HG03060 (cell line): Measurements from ENCODE around the gene RIMS4.

Experiments
- ATAC-seq: cut with Tn5 transposase; IDR thresholded peaks from one replicate; pipeline ENCODE4 v1.9.1; 2021; ENCODE audit warnings: low read depth, moderate number of reproducible peaks; ENCODE audit not compliant: unreplicated experiment

Gene RIMS4

DNA sequence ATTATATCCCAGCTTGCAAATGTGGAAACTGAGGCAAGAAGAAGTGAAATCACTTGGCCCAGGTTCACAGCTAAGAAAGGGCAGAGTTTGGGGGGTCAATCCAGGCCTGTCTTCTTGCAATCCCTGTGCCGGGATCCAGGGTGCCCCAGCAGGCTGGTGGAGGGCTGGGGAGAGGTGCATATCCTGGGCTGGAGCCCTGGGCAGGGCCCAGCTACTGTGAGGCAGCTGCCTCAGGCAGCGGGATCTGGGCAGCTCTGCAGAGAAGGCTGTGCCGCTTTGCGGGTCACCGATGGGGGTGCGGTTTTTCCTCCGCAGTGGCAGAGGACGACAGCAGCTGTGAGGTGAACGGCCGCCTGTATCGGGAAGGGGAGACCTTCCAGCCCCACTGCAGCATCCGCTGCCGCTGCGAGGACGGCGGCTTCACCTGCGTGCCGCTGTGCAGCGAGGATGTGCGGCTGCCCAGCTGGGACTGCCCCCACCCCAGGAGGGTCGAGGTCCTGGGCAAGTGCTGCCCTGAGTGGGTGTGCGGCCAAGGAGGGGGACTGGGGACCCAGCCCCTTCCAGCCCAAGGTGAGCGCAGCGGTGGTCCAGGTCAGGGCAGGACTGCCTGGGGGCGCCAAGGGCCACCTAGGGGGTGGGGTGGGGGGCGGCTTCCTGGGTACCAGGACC lies 85.8 kb downstream of the RIMS4 start:
- no peak for ATAC-seq

GRCh38 chr20:44723798-44724362 lies 86.5 kb downstream of the RIMS4 start:
- no peak for ATAC-seq

DNA sequence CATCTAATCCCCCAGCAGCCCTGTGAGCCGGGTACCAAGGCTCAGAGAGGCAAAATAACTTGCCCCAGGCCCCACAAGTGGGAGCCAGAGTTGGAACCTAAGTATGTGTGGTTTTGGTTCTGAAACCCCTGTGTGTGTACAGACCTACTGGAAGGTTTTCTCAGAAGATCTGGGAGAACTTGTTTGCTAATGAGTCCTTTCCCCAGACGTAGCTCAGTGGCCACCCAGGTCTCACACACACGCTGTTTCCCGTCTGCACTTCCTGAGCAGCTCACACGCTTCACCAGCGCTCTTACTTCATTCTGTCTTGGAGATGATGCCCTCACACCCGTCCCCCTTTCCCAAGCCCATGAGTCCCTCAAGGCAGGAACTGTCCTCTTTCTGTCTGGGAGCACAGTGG lies 87.0 kb downstream of the RIMS4 start:
- no peak for ATAC-seq

DNA sequence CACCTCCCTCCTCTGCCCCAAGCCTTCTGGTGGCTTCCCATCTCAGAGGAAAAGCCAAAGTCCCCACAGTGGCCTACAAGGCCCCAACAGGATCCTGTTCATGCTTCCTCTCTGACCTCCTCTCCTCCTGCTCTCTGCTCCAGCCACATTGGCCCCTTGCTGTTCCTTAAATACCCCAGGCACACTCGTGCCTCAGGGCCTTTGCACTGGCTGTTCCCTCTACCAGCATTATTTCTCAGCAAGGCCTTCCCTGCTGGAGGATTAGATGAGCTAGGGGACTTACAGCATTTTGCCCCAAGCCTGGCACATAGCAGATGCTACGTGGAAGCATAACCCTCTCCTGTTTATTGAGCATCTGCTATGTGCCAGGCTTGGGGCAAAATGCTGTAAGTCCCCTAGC lies 87.4 kb downstream of the RIMS4 start:
- ATAC-seq: no peak

- ATAC-seq: no peak
These were observed 88.6 kb downstream of the RIMS4 start for GRCh38 chr20:44721785-44722054.

DNA sequence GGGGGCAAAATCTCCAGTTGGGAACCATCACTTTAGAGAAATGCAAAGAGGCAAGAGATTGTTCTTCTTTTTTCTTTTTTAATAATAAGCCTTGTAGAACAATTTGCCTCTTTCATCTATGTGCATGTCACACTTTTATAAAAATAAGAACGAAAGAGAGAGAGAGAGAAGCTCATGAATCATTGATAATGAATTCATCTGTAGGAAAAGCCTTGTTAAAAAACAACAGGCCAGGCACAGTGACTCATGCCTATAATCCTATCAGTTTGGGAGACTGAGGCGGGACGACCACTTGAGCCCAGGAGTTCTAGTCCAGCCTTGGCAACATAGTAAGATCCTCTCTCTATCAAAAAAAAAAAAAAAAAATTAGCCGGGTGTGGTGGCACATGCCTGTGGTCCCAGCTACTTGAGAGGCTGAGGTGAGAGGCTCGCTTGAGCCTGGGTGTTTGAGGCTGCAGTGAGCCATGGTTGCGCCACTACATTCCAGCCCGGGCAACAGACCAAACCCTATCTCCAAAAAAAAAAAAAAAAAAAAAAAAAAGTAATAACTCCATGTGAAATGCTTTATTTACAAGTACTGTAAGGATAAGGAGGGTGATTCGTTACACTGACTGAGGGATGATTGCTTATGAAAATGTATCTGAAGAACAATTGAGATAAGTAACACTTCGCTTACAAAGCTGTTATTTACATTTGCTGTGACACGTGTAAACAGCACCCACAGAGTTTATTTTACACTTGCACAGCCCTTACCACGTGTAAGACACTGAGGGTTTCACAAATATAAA lies 89.2 kb downstream of the RIMS4 start:
- ATAC-seq: no peak

GRCh38 chr20:44720621-44720996 lies 89.7 kb downstream of the RIMS4 start:
- ATAC-seq: no peak

DNA sequence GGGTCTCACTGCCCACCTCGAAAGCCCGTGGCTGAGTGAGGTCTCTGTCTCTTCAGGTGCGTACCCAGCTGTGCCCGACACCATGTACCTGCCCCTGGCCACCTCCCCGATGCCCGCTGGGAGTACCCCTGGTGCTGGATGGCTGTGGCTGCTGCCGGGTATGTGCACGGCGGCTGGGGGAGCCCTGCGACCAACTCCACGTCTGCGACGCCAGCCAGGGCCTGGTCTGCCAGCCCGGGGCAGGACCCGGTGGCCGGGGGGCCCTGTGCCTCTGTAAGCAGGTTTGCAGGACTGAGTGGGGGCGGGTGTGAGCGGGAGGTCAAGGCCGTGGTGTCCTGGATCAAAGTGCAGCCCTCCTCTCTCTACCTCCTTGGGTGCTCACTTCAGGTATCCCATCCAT lies 90.5 kb downstream of the RIMS4 start:
- ATAC-seq: no peak

- ATAC-seq: no peak
These were observed 92.4 kb downstream of the RIMS4 start for GRCh38 chr20:44717986-44718385.

DNA sequence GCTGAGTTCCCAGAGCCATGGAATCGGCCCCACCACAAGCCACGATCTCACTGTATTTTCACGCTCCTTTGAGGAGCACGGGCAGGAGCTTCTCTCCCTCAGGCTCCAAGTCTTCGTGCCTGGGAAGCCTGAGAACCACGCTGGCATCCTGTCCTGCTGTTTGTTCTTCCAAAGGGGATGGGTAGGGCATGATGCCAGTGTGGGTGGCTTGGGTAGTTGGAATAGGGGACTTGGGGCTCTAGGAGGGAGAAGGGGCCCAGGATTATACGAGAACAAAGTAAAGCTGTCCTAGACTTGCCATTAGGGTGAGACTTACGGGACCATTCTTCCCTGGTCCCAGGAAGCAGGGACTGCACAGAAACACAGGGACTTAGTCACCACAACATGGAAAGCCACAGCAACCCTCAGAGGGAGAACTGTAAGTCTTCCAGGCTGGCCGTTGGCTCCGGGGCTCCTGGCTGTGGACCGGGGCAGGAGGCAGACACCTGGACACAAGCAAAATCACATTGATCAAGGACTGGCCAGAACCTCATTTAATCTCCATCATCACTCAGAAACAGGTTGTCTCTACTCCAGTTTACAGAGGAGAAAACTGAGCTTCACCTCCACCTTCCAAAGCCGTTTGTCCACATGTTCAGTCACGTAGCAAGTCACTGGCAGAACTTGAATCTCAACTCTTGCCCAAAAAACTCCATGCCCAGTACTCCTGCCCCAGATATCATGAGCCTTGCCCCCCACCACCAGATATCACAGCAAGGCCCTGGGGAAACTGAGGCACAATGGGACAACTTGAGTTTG lies 93.8 kb downstream of the RIMS4 start:
- ATAC-seq: no peak

GRCh38 chr20:44715499-44716308 lies 94.6 kb downstream of the RIMS4 start:
- ATAC-seq: no peak

DNA sequence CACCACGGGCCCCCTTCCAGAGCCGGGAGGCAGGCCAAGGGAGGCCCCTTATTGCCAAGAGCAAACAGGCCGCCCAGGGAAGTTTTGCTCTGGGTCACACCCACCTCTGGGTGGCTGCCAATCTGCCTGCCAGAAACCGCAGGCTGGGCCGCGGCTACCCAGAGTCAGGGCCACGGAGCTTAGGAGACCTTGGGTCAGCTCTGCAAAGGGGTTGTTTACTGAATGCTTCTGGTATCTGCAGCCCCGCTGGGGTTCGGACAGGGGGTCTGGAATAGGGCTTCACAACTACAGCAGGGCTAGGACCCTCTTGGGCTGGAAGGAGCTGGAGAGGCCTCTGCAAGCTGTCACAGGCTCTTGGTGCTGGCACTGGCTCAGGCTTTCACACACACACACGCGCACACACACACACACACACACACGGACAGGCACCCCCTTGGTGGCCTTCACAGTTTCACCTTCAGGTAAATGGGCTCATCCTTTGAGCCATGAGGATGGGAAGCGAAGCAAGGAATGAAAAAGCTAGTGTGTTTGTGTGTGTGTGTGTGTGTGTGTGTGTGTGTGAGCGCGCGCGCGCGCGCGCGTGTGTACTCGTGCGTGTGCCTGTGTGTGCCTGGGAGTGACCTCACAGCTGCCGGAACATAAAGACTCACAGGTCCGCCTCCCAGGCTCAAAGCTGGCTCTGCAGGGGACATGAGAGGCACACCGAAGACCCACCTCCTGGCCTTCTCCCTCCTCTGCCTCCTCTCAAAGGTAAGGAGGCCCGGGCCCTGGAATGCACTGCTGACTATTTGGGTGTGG lies 95.4 kb downstream of the RIMS4 start, which contains the start of gene CCN5:
Gene CCN5 (plus strand): TSS at position 669 of the 798 bp plus-strand sequence. CDS start 22 bp downstream, at position 691.
- ATAC-seq: no peak

- ATAC-seq: no peak
These were observed 96.1 kb downstream of the RIMS4 start for GRCh38 chr20:44714102-44714700.

DNA sequence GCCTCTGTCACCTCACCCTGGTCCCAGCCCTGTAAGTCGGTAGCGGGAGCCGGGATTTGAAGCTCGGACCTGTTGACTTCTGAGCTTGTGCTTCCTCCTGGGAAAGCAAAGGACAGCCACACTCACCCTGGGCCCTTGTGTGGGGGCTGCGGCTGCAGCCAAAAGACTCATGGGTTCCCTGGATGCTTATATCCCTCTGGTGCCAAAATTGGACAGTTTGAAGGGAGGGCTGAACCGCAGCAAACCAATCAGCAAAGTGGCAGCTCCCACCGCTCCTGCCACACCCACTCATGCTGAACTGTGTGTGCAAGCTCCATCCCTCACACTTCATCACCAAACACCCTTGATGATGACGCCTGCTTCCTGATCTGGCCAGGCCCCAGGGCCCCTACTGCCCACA lies 99.1 kb downstream of the RIMS4 start:
- no peak for ATAC-seq

GRCh38 chr20:44709797-44710196 lies 100.5 kb downstream of the RIMS4 start:
- ATAC-seq: no peak

DNA sequence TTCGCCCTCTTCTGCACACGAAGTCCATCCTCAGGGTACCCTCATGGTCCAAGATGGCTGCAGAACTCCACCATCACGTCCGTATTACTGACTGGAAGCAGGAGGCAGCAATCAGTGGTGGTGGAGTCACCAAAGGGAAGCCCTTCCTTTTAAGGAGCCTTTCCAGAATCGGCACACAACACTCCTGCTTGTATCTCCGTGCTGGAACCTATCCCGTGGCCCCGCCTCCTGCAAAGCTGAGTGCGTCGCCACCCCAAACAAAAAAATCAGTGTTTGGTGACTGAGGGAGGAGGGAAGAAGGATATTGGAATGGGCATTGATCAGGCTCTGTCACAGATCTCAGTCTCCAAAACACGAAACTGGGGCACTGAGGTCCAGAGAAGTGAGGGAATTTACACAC lies 101.0 kb downstream of the RIMS4 start:
- no peak for ATAC-seq

- ATAC-seq: no peak
These were observed 103.2 kb downstream of the RIMS4 start for GRCh38 chr20:44707018-44707579.

GRCh38 chr20:44706301-44707017 lies 103.9 kb downstream of the RIMS4 start:
- no peak for ATAC-seq
